ENCODE measurements around the gene CARMIL1.
"Not testable (repeated sequence)": the region's sequence is repeated elsewhere in the genome, so short reads cannot be mapped to it uniquely, and the experiment has no call there.

Gene CARMIL1

GRCh38 chr6:25371037-25371347, 91.8 kb downstream of the CARMIL1 start:
- in situ Hi-C loops (cut with MboI; ENCODE audit: low sequenced_read_pairs, unreplicated experiment), result no loop called here
- no peak for TF ChIP-seq CTCF (IDR thresholded peaks at IDR 0.05; ENCODE audit: borderline replicate concordance, control extremely low read depth, extremely low read depth, insufficient read depth, missing control alignments)
- no peak for DNase-seq (ENCODE audit: low spot score)

GRCh38 chr6:25375125-25375524, 96.0 kb downstream of the CARMIL1 start:
- DNase-seq (ENCODE audit: low spot score), result no peak
- in situ Hi-C loops (cut with MboI; ENCODE audit: low sequenced_read_pairs, unreplicated experiment), result no loop called here
- no peak for TF ChIP-seq CTCF (IDR thresholded peaks at IDR 0.05; ENCODE audit: borderline replicate concordance, control extremely low read depth, extremely low read depth, insufficient read depth, missing control alignments)

- DNase-seq (ENCODE audit: low spot score), result no peak
- TF ChIP-seq CTCF (IDR thresholded peaks at IDR 0.05; ENCODE audit: borderline replicate concordance, control extremely low read depth, extremely low read depth, insufficient read depth, missing control alignments), result no peak
- in situ Hi-C loops (cut with MboI; ENCODE audit: low sequenced_read_pairs, unreplicated experiment), result no loop called here
Measured at GRCh38 chr6:25377664-25378063, 98.5 kb downstream of the CARMIL1 start.

GRCh38 chr6:25381077-25381476, 101.9 kb downstream of the CARMIL1 start:
- in situ Hi-C loops (cut with MboI; ENCODE audit: low sequenced_read_pairs, unreplicated experiment), result no loop called here
- TF ChIP-seq CTCF (IDR thresholded peaks at IDR 0.05; ENCODE audit: borderline replicate concordance, control extremely low read depth, extremely low read depth, insufficient read depth, missing control alignments), result no peak
- DNase-seq (ENCODE audit: low spot score), result no peak

GRCh38 chr6:25382476-25382875, 103.3 kb downstream of the CARMIL1 start:
- in situ Hi-C loops (cut with MboI; ENCODE audit: low sequenced_read_pairs, unreplicated experiment); DNase-seq (ENCODE audit: low spot score): not testable (repeated sequence)

GRCh38 chr6:25384234-25384633, 105.1 kb downstream of the CARMIL1 start:
- in situ Hi-C loops (cut with MboI; ENCODE audit: low sequenced_read_pairs, unreplicated experiment), result no loop called here
- no peak for TF ChIP-seq CTCF (IDR thresholded peaks at IDR 0.05; ENCODE audit: borderline replicate concordance, control extremely low read depth, extremely low read depth, insufficient read depth, missing control alignments)
- no peak for DNase-seq (ENCODE audit: low spot score)

GRCh38 chr6:25384967-25385366, 105.8 kb downstream of the CARMIL1 start:
- in situ Hi-C loops (cut with MboI; ENCODE audit: low sequenced_read_pairs, unreplicated experiment), result no loop called here
- no peak for DNase-seq (ENCODE audit: low spot score)
- TF ChIP-seq CTCF (IDR thresholded peaks at IDR 0.05; ENCODE audit: borderline replicate concordance, control extremely low read depth, extremely low read depth, insufficient read depth, missing control alignments), result no peak

Data from GM13976 (cell line).